ENCODE measurements around the gene CHADL.

The CHADL gene

GRCh38 chr22:41234815-41235695, 5.7 kb downstream of the CHADL start:
- H3K4me3 ChIP-seq (ENCODE audit: low read depth, low read length): no peak overlapping the region
- DNase-seq (ENCODE audit: low read depth): no peak
- TF ChIP-seq CTCF (IDR thresholded peaks at IDR 0.05; ENCODE audit: control insufficient read depth, extremely low read depth, insufficient read depth): no peak

- no peak for DNase-seq (ENCODE audit: low read depth)
- H3K4me3 ChIP-seq (ENCODE audit: low read depth, low read length): no peak overlapping the region
- no peak for TF ChIP-seq CTCF (IDR thresholded peaks at IDR 0.05; ENCODE audit: control insufficient read depth, extremely low read depth, insufficient read depth)
Observed at GRCh38 chr22:41231369-41231768, 9.4 kb downstream of the CHADL start.

GRCh38 chr22:41230401-41230785, 10.3 kb downstream of the CHADL start:
- DNase-seq (ENCODE audit: low read depth): no peak
- TF ChIP-seq CTCF (IDR thresholded peaks at IDR 0.05; ENCODE audit: control insufficient read depth, extremely low read depth, insufficient read depth): no peak
- no peak overlapping the region for H3K4me3 ChIP-seq (ENCODE audit: low read depth, low read length)

- no peak for TF ChIP-seq CTCF (IDR thresholded peaks at IDR 0.05; ENCODE audit: control insufficient read depth, extremely low read depth, insufficient read depth)
- H3K4me3 ChIP-seq (ENCODE audit: low read depth, low read length): no peak overlapping the region
- no peak for DNase-seq (ENCODE audit: low read depth)
Observed at GRCh38 chr22:41229730-41230400, 10.9 kb downstream of the CHADL start.

GRCh38 chr22:41229215-41229614, 11.5 kb downstream of the CHADL start:
- no peak for DNase-seq (ENCODE audit: low read depth)
- H3K4me3 ChIP-seq (ENCODE audit: low read depth, low read length): no peak overlapping the region
- no peak for TF ChIP-seq CTCF (IDR thresholded peaks at IDR 0.05; ENCODE audit: control insufficient read depth, extremely low read depth, insufficient read depth)

- no peak for DNase-seq (ENCODE audit: low read depth)
Observed at GRCh38 chr22:41226723-41227655, 13.7 kb downstream of the CHADL start.

More at GRCh38 chr22:41226723-41227655, 13.7 kb downstream of the CHADL start:
- TF ChIP-seq CTCF (IDR thresholded peaks at IDR 0.05; ENCODE audit: control insufficient read depth, extremely low read depth, insufficient read depth): no peak
- H3K4me3 ChIP-seq (ENCODE audit: low read depth, low read length): no peak overlapping the region
